A673 (cell line): Measurements from ENCODE around the gene MESD. TPM values are rescaled to one million over a fixed set of nuclear protein-coding genes. Genes with fewer than 3 reads are reported as not detected.

Source experiments
- BruUV-seq: library from RNA; stranded (reverse); fragments of 400-500 nt; replicated peaks from 2 replicates; lab custom pipeline; 2021; lab: Mats Ljungman, UMichigan
- CTCF ChIA-PET: fragments of 300-600 bp; sonication (Branson Sonifier 250); formaldehyde crosslinking; loops from one replicate; lab custom pipeline; 2022; ENCODE audit warnings: antibody characterized with exemption; lab: Charles Lee
- POLR2A ChIA-PET: fragments of 300-600 bp; sonication (Branson Sonifier 250); formaldehyde crosslinking; loops from one replicate; lab custom pipeline; 2022; ENCODE audit warnings: antibody characterized with exemption; ENCODE audit not compliant: low non-redundant PET; lab: Charles Lee
- DNase-seq: peaks from one replicate; pipeline ENCODE4 v3.0.0-alpha.2; 2015; ENCODE audit warnings: low spot score
- H3K27ac ChIP-seq: fragments of 200-600 bp; sonication (generic); 2 replicates; pipeline ENCODE4 v1.5.1; 2016; ENCODE audit warnings: mixed run types, low read depth, mild to moderate bottlenecking, mixed read lengths, antibody characterized with exemption, low read length; ENCODE audit not compliant: poor library complexity, severe bottlenecking
- H3K27me3 ChIP-seq: fragments of 200-600 bp; sonication (generic); replicated peaks from 2 replicates; pipeline ENCODE4 v1.6.1; 2017; ENCODE audit warnings: mixed run types, low read depth, mild to moderate bottlenecking, mixed read lengths, antibody characterized with exemption, low read length; ENCODE audit not compliant: insufficient read depth, poor library complexity
- H3K36me3 ChIP-seq: fragments of 200-600 bp; sonication (generic); 2 replicates; pipeline ENCODE4 v1.6.1; 2016; ENCODE audit warnings: mixed run types, mild to moderate bottlenecking, mixed read lengths, antibody characterized with exemption, low read length; ENCODE audit not compliant: insufficient read depth, poor library complexity, severe bottlenecking
- H3K4me1 ChIP-seq: fragments of 200-600 bp; sonication (generic); 2 replicates; pipeline ENCODE4 v1.6.1; 2017; ENCODE audit warnings: mixed run types, mild to moderate bottlenecking, mixed read lengths, antibody characterized with exemption, low read length; ENCODE audit not compliant: insufficient read depth, poor library complexity, severe bottlenecking
- H3K4me3 ChIP-seq: fragments of 200-600 bp; sonication (generic); 2 replicates; pipeline ENCODE4 v1.5.1; 2016; ENCODE audit warnings: low read depth, mixed run types, mild to moderate bottlenecking, mixed read lengths, low read length; ENCODE audit not compliant: poor library complexity, severe bottlenecking
- H3K9me3 ChIP-seq: fragments of 200-600 bp; sonication (generic); 2 replicates; pipeline ENCODE4 v1.6.1; 2016; ENCODE audit warnings: mixed run types, low read depth, mild to moderate bottlenecking, mixed read lengths, antibody characterized with exemption, low read length; ENCODE audit not compliant: poor library complexity, severe bottlenecking
- CTCF ChIP-seq: fragments of 300-800, 200-600 bp; sonication (generic); conservative IDR thresholded peaks from 2 replicates; pipeline ENCODE4 v1.5.1; 2017; ENCODE audit warnings: low read depth, mild to moderate bottlenecking, antibody characterized with exemption, low read length, moderate library complexity, mixed read lengths
- EZH2 ChIP-seq: fragments of 200-600 bp; sonication (generic); IDR thresholded peaks from 2 replicates; pipeline ENCODE4 v1.6.1; 2017; ENCODE audit warnings: borderline replicate concordance, low read depth, mild to moderate bottlenecking, mixed read lengths, antibody characterized with exemption, low read length; ENCODE audit not compliant: poor library complexity, severe bottlenecking
- intact Hi-C: fragments of 100-400 bp; cut with micrococcal nuclease; formaldehyde crosslinking; loops from one replicate; pipeline ENCODE4 v1.10.0; 2022; ENCODE audit not compliant: unreplicated experiment
- total RNA-seq: library from RNA; stranded (reverse); gene quantifications from 2 replicates; pipeline ENCODE4 v1.2.3, GENCODE V29; 2021

MESD gene
- total RNA-seq, 1 experiment from 2014 or later, result 28.1 TPM

- no peak for DNase-seq
- no peaks in the 10 kb centered on the region for H3K36me3 ChIP-seq
- H3K27me3 ChIP-seq, result no peaks in the 10 kb centered on the region
- TF ChIP-seq CTCF (no peak), EZH2 (no peak)
- H3K27ac ChIP-seq, result no peak overlapping the region
- no TSS peak for BruUV-seq
- H3K4me1 ChIP-seq, result no peaks in the 10 kb centered on the region
- no peaks in the 10 kb centered on the region for H3K9me3 ChIP-seq
- ChIA-PET CTCF (no interaction called here), POLR2A (no interaction called here)
- intact Hi-C loops, result no loop called here
- no peak overlapping the region for H3K4me3 ChIP-seq
These were observed 35.5 kb downstream of the MESD start for GRCh38 chr15:80953953-80954778.

DNA sequence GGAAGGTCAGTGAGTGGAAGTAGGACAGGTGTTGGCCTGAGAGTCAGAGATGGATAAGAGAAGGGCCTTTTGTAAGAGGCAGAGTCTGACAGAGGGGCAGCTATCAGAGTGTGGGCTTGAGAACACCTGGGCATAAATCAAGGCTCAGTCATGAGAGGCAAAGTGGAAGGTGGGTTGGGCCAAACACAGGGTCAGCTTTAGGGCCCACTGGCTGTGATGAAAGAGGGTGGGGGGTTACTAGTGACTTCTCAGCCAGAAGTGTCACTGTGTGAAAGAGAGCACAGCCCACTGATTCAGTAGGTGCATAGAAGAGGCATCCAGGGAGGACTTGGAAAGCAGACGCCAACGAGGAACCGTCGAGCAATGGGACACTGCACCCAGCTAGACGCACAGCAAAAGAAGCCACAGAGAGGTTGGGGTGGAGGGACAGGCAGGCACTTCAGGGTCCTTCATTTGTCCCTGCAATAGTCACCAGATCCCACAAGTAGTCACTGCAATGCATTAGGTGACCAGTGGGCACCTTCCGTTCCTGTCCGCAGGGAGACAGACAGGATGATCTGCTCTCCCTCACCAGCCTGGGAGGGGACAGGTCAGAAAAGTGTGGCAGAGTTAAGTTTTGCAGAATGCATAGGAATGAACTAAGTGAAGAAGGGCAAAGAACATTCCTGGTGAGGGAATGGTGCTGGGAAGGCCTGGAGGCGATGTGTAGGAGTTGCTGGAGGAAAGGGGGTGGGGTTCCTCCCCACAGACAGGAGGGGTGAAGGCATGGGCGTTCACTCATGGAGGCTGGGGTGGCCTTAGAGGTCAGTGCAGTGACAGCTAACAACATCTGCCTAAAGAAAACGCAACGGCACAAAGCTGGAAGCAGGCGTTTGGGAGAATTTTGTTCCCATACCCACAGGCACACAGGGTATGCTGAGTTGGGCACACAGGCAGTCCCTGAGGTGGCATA lies 36.3 kb downstream of the MESD start:
- intact Hi-C loops, result no loop called here
- CTCF ChIA-PET, result no interaction called here
- Histone ChIP-seq H3K4me3 (no peak overlapping the region), H3K27ac (no peak overlapping the region), H3K36me3 (no peaks in the 10 kb centered on the region), H3K27me3 (no peaks in the 10 kb centered on the region), H3K9me3 (no peaks in the 10 kb centered on the region), H3K4me1 (no peaks in the 10 kb centered on the region)
- no peak for DNase-seq
- no TSS peak for BruUV-seq
- POLR2A ChIA-PET, result interaction anchor here (0.6 kb wide), 1 partner anchor 459 kb away, joined by 3 read pairs; no protein-coding TSS in a partner anchor
- TF ChIP-seq CTCF (no peak), EZH2 (no peak)

DNA sequence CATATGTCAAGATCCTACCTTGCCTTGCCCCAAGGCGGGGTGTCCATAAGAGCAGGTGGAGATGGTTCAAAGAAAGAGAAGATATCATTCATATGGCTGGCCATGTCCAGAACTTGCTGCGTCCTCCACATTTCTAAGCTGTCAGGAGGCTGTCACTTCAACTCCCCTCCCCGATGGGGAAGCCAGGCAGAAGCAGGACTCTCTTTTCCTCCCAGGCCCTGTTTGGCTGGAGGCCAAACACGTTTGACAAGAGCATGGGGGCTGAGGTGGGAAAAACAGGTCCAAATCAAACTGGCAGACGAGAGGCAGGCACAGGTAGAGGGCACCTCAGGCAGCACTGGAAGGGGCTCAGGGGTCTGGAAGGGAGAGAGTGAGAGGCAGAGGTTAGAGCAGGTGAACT lies 37.7 kb downstream of the MESD start:
- no peak overlapping the region for H3K27ac ChIP-seq
- intact Hi-C loops, result no loop called here
- no peak for DNase-seq
- H3K4me3 ChIP-seq, result no peak overlapping the region
- TF ChIP-seq EZH2, result no peak
- no peak for TF ChIP-seq CTCF
- BruUV-seq, result no TSS peak
- H3K4me1 ChIP-seq, result no peaks in the 10 kb centered on the region
- H3K9me3 ChIP-seq, result no peaks in the 10 kb centered on the region
- CTCF ChIA-PET, result no interaction called here
- POLR2A ChIA-PET, result no interaction called here
- no peaks in the 10 kb centered on the region for H3K36me3 ChIP-seq
- no peaks in the 10 kb centered on the region for H3K27me3 ChIP-seq
